NT2/D1 (cell line): Measurements from ENCODE around the gene GATC.

Source experiments
- SUZ12 ChIP-seq: IDR thresholded peaks from 2 replicates; pipeline ENCODE4 v1.6.1; 2011; ENCODE audit not compliant: insufficient read length, insufficient read depth; ENCODE audit errors: extremely low read depth
- ZNF274 ChIP-seq: IDR thresholded peaks from 2 replicates; pipeline ENCODE4 v1.6.1; 2011; ENCODE audit warnings: mild to moderate bottlenecking, low read depth, low read length

DNA sequence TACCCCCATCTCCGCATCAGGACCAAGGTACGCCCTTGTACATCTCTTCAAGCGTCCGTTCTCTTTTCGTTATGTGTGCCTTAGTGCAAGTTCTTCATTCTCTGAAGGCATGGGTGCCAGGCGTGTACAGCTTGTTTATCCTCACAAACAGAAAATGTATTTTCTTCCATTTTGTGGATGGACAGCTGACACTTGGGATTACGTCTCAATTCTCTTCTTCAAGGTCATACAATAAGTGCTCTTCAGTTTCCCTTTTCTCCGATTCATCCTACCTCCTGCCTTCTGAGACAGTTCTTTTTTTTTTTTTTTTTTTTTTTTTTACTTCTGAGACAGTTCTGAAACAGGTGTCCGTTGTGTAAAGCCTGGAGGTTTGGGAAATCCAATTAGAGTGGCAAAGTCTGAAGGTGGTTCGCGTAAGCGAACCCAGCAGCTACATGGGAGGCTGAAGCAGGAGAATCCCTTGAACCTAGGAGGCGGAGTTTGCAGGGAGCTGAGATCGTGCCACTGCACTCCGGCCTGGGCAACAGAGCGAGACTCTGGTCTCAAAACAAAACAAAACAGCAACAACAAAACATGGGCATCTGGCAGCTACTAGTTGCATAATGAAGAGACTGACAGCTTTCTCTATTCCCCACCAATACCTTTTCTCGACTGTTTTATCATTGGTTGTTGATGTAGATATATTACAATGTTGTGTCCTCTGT lies 7.6 kb upstream of the GATC start:
- TF ChIP-seq ZNF274: no peak
- no peak for TF ChIP-seq SUZ12
